Fibroblast of lung (primary cell): ENCODE results near the gene ABHD6.

Experiments
- EZH2 ChIP-seq: IDR thresholded peaks from 2 replicates; pipeline ENCODE4 v1.5.1; 2012; ENCODE audit warnings: low read length, control low read depth, mild to moderate bottlenecking; ENCODE audit errors: missing control alignments
- TF ChIP-seq, protein P1 (sequence below), 2 donors: IDR thresholded peaks in 1 of 2; conservative IDR thresholded peaks in 1 of 2; 1 replicate in 1 of 2; 2 replicates in 1 of 2; pipeline ENCODE4 v1.5.1; 2011 to 2012; ENCODE audit warnings: low read length in 2 of 2, control low read depth in 1 of 2, inconsistent platforms in 1 of 2, low read depth in 1 of 2, mild to moderate bottlenecking in 1 of 2

GRCh38 chr3:58238830-58239229 lies 1.2 kb downstream of the ABHD6 start:
- TF ChIP-seq, protein P1, sequence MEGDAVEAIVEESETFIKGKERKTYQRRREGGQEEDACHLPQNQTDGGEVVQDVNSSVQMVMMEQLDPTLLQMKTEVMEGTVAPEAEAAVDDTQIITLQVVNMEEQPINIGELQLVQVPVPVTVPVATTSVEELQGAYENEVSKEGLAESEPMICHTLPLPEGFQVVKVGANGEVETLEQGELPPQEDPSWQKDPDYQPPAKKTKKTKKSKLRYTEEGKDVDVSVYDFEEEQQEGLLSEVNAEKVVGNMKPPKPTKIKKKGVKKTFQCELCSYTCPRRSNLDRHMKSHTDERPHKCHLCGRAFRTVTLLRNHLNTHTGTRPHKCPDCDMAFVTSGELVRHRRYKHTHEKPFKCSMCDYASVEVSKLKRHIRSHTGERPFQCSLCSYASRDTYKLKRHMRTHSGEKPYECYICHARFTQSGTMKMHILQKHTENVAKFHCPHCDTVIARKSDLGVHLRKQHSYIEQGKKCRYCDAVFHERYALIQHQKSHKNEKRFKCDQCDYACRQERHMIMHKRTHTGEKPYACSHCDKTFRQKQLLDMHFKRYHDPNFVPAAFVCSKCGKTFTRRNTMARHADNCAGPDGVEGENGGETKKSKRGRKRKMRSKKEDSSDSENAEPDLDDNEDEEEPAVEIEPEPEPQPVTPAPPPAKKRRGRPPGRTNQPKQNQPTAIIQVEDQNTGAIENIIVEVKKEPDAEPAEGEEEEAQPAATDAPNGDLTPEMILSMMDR (conservative IDR thresholded peaks at IDR 0.05 in 1 of 2, IDR thresholded peaks at IDR 0.05 in 1 of 2; ENCODE audit: low read depth in 1 of 2, low read length in 2 of 2): no peak
- no peak for TF ChIP-seq EZH2
